NCI-H128 (cell line): ENCODE results near the gene HSD11B1.
A peak's percentile ranks its signal among the peaks of the same experiment; 100 is the strongest.
"Not testable (repeated sequence)": the region's sequence is repeated elsewhere in the genome, so short reads cannot be mapped to it uniquely, and the experiment has no call there.

ENCODE experiments used
- DNase-seq: peaks from one replicate; lab custom pipeline; 2025; ENCODE audit not compliant: unreplicated experiment; lab: John Stamatoyannopoulos, UW

HSD11B1 gene

DNA sequence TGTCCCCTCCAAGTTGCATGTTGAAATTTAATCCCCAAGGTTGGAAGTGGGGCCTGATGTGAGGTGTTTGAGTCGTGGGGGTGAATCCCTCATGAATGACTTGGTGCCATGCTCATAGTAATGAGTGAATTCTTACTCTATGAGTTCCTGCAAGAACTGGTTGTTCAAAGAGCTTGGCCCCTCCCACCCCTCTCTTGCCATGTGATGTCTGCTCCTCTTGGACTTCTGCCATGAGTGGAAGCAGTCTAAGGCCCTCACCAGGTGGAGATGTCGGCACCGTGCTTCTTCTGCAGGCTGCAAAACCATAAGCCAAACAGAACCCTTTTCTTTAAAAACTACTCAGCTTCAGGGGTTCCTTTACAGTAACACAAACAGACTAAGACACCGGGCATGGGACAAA lies 15.2 kb upstream of the HSD11B1 start:
- no peak for DNase-seq

DNA sequence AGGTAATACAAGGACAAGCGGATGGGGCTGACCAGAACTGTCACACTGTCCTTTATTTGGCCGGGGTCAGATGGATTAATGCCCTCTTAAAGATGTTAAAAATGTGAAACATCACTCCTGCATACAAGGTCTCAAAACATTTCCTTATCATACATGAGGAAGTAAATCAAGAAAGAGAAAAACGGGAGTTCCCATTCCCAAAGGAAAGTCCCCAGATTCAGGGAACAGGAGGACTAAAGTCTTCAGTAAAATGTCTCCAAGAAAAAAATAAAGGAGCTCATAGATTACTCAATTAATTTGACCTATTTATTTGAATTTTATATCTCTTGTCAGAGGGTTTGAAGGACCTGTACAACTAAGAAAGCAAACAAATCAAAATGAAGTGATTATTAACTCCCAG lies 13.4 kb upstream of the HSD11B1 start:
- no peak for DNase-seq

GRCh38 chr1:209692296-209692695 lies 12.3 kb upstream of the HSD11B1 start:
- DNase-seq, result no peak

GRCh38 chr1:209692745-209693504 lies 11.7 kb upstream of the HSD11B1 start:
- peak; percentile 84 for DNase-seq

DNA sequence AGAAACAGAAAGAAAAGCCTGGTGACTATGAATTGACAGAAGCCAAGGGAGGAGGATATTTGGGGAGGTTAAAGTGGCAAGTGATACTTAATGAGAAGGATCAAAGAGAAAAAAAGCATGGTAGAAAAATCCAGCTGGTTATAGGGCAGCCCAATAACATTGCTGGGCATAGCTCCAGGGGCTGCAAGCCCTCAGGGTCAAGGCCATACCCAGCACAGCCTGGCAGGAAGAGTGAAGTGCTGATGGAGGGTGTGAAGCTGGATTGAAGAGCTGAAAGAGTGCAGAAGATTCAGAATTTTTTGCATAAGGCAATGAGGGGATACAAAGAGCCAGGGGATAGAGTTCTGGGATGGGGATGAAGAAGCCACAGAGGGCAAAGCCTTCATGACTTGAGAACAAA lies 8.0 kb upstream of the HSD11B1 start:
- no peak for DNase-seq

DNA sequence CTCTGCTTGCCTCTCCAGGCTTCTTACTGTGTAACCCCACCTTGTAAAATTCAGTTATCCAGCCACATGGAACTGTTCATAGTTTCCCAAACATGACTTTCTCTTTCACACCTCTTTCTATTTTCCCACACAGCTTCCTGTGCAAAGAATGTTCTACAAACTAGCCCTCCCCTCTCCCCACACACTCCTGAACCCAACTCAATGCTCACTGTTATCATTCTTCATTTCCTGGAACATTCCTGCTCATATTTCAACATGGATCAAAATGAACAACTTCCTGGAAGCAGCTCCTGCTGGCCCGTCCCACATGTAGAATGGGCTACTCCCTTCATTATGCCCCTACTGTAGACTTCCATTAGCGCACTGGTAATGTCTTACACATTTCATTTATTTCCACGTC lies 7.5 kb upstream of the HSD11B1 start:
- DNase-seq, result no peak

DNA sequence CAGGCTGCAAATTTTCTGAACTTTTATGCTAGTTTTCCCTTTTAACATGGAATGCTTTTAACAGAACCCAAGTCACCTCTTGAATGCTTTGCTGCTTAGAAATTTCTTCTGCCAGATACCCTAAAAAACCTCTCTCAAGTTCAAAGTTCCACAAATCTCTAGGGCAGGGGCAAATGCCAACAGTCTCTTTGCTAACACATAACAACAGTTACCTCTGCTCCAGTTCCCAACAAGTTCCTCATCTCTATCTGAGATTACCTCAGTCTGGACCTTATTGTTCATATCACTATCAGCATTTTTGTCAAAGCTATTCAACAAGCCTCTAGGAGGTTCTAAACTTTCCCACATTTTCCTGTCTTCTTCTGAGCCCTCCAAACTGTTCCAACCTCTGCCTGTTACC lies 4.0 kb upstream of the HSD11B1 start:
- not testable (repeated sequence) for DNase-seq

- no peak for DNase-seq
Measured at GRCh38 chr1:209702832-209703231, 1.8 kb upstream of the HSD11B1 start.

DNA sequence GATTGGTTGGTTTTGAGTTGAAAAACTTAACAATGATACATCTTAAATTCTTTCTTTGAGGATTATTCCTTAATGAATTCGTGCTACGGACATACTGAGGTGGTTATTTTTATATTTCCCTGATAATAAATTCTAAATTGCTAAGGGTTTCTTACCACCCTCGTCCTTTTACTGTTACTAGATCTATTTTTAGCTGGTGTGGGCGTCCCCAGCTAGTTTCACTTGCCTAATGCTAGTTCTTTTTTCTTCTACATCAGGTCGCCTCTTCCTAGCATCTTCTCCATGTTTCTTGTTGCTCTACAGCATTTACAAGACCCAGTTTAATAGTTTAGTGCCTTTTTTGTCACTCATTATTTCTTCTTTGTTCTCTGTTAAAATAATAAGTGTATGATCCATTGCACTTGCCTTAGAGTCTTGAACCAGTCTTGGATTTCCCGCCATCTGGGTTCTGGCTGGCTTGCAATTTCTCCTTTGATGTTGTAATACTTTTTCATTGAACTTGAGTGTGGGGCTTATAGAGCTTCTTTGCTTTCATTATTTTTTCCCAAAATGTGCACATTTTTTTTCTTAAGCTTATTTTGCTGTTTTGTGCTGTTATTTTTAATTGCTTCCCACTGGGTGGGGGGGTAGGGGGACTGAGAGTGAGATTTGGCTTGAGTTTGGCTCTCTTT lies 677 bp upstream of the HSD11B1 start:
- no peak for DNase-seq

- no peak for DNase-seq
Measured at GRCh38 chr1:209705033-209705598, 470 bp downstream of the HSD11B1 start.

GRCh38 chr1:209706622-209707021 lies 2.0 kb downstream of the HSD11B1 start:
- DNase-seq, result no peak

DNA sequence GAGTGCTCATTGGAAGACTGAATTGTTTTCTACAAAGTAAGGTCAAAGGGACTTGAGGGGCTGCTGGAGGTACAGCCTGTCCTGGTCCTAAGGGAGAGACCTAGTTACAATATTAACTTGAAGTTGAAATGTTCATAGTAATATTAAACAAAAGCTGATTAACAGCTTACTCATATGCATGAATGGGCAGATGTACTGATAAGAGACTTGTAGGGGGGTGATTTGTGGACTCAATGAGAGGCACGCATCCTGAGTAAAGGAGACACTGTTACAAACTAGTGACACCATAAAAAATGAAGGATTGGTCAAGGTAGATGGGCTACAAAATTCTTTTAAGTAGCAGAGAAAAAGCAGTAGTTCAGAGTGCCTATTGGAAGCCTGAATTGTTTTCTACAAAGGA lies 2.7 kb downstream of the HSD11B1 start:
- no peak for DNase-seq

DNA sequence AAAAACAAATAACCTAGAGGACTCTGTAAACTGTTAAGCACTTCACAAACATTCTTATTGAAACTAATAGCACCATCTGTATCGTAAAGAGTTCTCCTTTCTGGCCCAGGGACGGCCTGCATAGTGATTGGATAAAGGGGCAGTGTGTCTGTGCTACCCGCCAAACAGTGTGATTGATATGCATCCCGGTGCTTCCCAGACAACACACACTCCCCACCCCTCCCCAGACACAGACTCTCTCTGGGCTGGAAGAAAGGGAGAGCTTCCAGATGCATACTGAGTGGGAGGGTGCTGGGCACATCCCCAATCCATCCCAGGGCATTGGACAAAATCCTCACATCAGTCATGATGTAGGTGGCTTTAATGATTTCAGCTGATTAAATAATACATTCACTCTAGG lies 3.7 kb downstream of the HSD11B1 start:
- no peak for DNase-seq

DNA sequence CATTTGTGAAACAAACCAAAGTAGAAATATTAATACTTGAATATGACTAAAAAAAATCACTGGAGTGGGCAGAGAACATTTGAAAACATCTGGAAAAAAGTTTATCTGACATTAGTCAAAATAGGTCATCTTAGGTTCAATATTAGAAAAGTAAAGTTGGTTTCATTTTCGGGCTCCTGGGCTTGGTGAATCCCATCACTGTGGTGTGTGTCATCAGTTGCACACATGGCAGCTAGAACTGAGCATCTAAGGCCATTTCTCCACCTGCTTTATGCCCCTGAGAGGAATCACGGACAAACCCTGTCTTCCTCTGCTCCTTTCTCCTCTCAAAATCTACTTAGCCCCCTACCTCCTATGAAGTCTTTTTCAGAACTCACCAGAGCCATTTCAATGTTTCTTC lies 5.4 kb downstream of the HSD11B1 start:
- no peak for DNase-seq

- no peak for DNase-seq
Measured at GRCh38 chr1:209710847-209711246, 6.2 kb downstream of the HSD11B1 start.

- DNase-seq, result no peak
Measured at GRCh38 chr1:209714338-209714737, 9.7 kb downstream of the HSD11B1 start.

GRCh38 chr1:209715314-209715713 lies 10.7 kb downstream of the HSD11B1 start:
- DNase-seq, result no peak

DNA sequence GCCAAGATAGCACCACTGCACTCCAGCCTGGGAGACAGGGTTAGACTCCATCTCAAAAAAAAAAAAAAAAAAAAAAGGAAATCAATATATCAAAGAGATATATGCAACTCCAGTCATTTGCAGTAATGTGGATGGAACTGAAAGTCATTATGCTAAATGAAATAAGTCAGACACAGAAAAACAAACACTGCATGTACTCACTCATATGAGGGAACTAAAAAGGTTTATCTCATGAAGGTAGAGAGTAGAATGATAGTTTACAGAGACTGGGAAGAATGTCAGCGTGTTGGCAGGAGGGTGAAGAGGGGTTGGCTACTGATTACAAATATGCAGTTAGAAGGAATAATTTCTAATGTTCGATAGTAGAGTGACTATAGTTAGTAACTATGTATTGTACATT lies 13.2 kb downstream of the HSD11B1 start:
- DNase-seq, result no peak

GRCh38 chr1:209720326-209720725 lies 15.7 kb downstream of the HSD11B1 start:
- no peak for DNase-seq

DNA sequence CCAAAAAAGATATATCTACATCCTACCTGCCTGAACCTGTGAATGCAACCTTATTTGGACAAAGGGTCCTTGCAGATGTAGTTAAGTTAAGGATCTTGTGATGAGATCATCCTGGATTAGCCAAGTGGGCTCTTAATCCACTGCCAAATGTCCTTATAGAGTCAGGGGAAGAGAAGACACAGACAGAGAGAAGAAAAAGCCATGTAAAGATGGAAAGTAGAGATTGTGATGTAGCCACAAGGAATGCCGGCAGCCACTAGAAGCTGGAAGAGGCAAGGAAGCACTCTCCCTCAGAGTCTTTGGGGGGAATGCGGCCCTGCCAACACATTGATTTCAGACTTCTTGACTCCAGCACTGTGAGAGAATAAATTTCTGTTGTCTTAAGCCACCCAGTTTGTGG lies 16.2 kb downstream of the HSD11B1 start:
- no peak for DNase-seq

- DNase-seq, result no peak
Measured at GRCh38 chr1:209721323-209721722, 16.7 kb downstream of the HSD11B1 start.

GRCh38 chr1:209723265-209723664 lies 18.6 kb downstream of the HSD11B1 start:
- DNase-seq, result no peak
